GM12892 (cell line): ENCODE measurements around the gene MAP3K12.

Source experiments
- DNase-seq: peaks from one replicate; pipeline ENCODE4 v3.0.0; 2011; ENCODE audit not compliant: insufficient read length
- FAIRE-seq: peaks from 2 replicates; lab custom pipeline; 2011; peaks lifted over from hg19 to GRCh38; lab: Jason Lieb, UNC
- POLR2A ChIP-seq: IDR thresholded peaks from 2 replicates; pipeline ENCODE4 v1.6.1; 2011; ENCODE audit warnings: low read depth, low read length, control low read depth
- POLR2AphosphoS5 ChIP-seq: IDR thresholded peaks from 2 replicates; pipeline ENCODE4 v1.6.1; 2011; ENCODE audit warnings: low read depth, low read length, control low read depth
- TAF1 ChIP-seq: IDR thresholded peaks from 2 replicates; pipeline ENCODE4 v1.6.1; 2011; ENCODE audit warnings: low read depth, mild to moderate bottlenecking, control low read depth, low read length, borderline replicate concordance

MAP3K12 gene

GRCh38 chr12:53498235-53498630, 1.0 kb downstream of the MAP3K12 start:
- no peak for FAIRE-seq
- DNase-seq = no peak
- TF ChIP-seq POLR2A (no peak), POLR2AphosphoS5 (no peak), TAF1 (no peak)

GRCh38 chr12:53497461-53497860, 1.8 kb downstream of the MAP3K12 start:
- DNase-seq (no peak), FAIRE-seq (no peak)
- TF ChIP-seq TAF1 (no peak), POLR2AphosphoS5 (no peak), POLR2A (no peak)

GRCh38 chr12:53496752-53497032, 2.6 kb downstream of the MAP3K12 start:
- DNase-seq (no peak), FAIRE-seq (no peak)
- no peak for TF ChIP-seq POLR2AphosphoS5
- TF ChIP-seq TAF1 = no peak
- TF ChIP-seq POLR2A = no peak

- DNase-seq (no peak), FAIRE-seq (no peak)
- TF ChIP-seq TAF1 (no peak), POLR2AphosphoS5 (no peak), POLR2A (no peak)
Measured at GRCh38 chr12:53495903-53496751, 3.1 kb downstream of the MAP3K12 start.

GRCh38 chr12:53493610-53494391, 5.5 kb downstream of the MAP3K12 start:
- TF ChIP-seq POLR2A (no peak), TAF1 (no peak), POLR2AphosphoS5 (no peak)
- FAIRE-seq (no peak), DNase-seq (no peak)

- DNase-seq (peak; percentile 86), FAIRE-seq (peak; percentile 98)
- TF ChIP-seq POLR2AphosphoS5 (no peak), POLR2A (peak; percentile 55; the same call in 1 of the 2 replicates), TAF1 (no peak)
Measured at GRCh38 chr12:53492830-53493609, 6.2 kb downstream of the MAP3K12 start.

- FAIRE-seq (no peak), DNase-seq (no peak)
- TF ChIP-seq POLR2A (no peak), TAF1 (no peak), POLR2AphosphoS5 (no peak)
Measured at GRCh38 chr12:53492188-53492587, 7.1 kb downstream of the MAP3K12 start.

GRCh38 chr12:53489242-53489864, 9.9 kb downstream of the MAP3K12 start:
- TF ChIP-seq POLR2AphosphoS5 (no peak), POLR2A (no peak), TAF1 (no peak)
- DNase-seq = no peak
- FAIRE-seq = no peak

GRCh38 chr12:53486736-53487487, 12.3 kb downstream of the MAP3K12 start:
- FAIRE-seq (no peak), DNase-seq (no peak)
- no peak; the same call in 1 of the 2 replicates for TF ChIP-seq POLR2A
- TF ChIP-seq POLR2AphosphoS5 = no peak; the same call in 1 of the 2 replicates
- no peak for TF ChIP-seq TAF1
